CD1c-positive myeloid dendritic cell (primary cell): ENCODE measurements around the gene WFIKKN1.

Experiments used
- DNase-seq: peaks from one replicate; pipeline ENCODE4 v3.0.0-alpha.2; 2016; ENCODE audit errors: extremely low spot score

The WFIKKN1 gene, protein sequence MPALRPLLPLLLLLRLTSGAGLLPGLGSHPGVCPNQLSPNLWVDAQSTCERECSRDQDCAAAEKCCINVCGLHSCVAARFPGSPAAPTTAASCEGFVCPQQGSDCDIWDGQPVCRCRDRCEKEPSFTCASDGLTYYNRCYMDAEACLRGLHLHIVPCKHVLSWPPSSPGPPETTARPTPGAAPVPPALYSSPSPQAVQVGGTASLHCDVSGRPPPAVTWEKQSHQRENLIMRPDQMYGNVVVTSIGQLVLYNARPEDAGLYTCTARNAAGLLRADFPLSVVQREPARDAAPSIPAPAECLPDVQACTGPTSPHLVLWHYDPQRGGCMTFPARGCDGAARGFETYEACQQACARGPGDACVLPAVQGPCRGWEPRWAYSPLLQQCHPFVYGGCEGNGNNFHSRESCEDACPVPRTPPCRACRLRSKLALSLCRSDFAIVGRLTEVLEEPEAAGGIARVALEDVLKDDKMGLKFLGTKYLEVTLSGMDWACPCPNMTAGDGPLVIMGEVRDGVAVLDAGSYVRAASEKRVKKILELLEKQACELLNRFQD

DNA sequence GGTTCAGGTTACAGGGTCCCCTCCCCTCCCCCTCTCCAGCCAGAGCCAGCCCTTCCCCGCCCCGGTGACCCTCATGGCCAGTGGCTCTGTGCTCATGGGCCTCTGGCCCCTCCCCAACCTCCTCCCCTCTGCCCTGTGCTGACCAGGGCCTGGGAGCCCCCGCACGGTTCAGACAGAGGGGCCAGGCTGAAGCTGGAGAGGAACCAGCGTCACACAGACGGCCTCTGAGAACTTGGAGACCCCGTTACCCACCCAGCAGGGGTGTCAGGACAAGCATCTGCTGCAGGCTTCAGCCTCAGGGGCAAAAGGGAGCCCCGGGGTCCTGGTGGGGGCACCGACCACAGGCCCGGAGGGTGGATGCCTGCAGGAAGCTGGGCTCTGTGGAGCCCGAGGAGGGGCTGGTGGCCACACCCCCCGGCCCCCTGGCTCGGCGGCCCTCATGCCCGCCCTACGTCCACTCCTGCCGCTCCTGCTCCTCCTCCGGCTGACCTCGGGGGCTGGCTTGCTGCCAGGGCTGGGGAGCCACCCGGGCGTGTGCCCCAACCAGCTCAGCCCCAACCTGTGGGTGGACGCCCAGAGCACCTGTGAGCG lies at the start of gene WFIKKN1:
WFIKKN1 (plus strand) TSS at position 171 of the 591 bp plus-strand sequence; CDS start at position 440, 269 bp downstream.
- DNase-seq = no peak

DNA sequence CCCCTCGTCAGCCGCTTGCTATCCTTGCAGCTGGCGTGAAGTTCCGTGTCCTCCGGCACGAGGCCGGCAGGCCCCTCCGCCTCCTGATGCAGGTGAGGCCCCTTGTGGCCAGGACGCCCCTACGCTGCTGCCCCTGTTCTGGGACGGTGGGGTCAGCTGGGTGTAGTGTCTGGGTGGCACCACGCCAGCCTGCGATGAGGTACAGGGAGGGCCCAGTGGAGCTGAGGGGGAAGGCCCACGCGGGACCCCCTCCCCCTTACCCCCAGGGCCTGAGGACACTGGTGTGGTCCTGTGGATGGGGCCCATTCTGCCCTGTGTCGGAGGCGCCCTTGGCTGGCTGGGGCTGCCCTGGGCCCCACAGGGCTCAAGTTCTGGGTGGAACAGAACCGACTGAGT lies 48.6 kb upstream of the WFIKKN1 start:
- no peak for DNase-seq

GRCh38 chr16:582614-583331 lies 48.0 kb upstream of the WFIKKN1 start:
- no peak for DNase-seq

DNA sequence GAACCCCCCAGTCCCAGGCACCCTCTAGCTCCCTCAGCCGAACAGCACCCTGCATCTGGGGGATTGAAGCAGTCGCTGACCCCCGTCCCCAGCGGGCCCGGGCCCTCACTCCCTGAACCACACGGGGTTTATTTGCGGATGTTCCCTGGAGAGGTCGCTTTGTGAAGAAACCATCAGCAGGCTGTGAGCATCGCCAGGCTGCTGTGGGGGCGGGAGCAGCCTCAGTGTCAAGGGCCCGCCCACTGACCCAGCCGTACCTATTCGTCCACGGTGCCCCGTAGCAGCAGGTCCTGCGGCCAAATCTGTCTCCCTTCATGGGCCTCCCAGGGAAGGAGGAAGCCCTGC lies 47.3 kb upstream of the WFIKKN1 start:
- DNase-seq = no peak

DNA sequence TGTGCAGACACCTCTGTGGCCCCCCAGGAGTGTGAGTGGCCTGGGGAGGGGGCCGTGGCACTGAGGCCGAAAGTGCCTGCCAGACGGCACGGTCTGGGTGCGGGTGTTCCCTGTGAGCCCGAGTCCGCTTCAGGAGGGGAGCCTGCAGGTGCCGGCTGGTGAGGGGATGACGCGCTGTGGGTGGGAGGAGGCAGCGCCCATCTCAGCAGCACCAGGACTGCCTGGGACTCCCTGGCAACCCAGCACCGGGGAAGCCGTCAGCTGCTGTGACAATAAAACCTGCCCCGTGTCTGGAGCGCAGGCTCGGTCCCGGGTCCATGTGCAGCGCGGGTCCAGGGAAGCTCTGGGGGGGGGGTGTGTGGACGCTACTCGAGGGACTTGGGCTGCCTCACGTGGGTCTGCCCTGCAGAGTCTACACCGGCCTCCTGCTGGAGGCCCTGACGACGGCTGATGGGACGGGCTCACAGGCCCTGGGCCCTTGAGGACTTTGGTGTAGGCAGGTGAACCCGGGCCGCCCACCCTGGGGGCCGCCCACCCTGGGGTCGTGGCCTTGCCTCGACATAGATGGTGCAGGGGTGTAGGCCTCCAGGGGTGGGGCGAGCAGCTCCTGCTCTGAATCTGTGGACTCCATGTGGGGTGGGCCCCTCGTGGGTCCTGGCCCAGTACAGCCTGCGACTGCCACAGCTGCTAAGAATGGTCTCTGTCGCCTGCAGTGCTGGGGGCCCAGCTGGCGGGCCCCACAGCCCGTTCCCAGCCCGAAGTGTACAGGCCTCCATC lies 46.8 kb upstream of the WFIKKN1 start:
- DNase-seq = no peak

GRCh38 chr16:585351-585750 lies 45.4 kb upstream of the WFIKKN1 start:
- no peak for DNase-seq

DNA sequence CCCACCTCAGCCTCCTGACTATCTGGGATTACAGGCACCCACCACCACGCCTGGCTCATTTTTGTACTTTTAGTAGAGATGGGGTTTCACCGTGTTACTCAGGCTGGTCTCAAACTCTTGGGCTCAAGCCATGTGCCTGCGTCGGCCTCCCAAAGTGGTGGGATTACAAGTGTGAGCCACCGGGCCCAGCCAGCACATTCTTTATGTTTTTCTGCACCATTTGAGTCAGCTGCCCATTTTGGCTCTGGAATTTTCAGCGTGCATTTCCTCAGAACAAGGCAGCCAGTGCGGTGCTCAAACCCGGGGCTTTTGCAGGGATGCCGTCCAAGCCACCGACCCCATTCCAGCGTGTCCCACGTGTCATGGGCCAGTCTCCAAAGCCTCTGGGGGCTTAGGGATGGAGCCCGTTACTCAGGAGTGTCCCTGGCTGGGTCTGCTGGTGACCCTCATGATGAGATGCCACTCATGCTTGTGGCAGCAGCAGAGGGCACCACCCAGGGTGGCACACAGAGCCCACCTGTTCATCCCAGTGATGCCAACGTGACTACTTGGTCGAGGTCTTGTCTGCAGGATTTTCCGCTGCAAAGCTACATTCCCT lies 44.6 kb upstream of the WFIKKN1 start:
- no peak for DNase-seq

GRCh38 chr16:586645-587590 lies 43.9 kb upstream of the WFIKKN1 start:
- no peak for DNase-seq

GRCh38 chr16:588639-588888 lies 42.2 kb upstream of the WFIKKN1 start:
- DNase-seq = no peak

GRCh38 chr16:588889-589657 lies 41.7 kb upstream of the WFIKKN1 start:
- peak; percentile 96 for DNase-seq

- peak; percentile 98 for DNase-seq
These were observed 41.1 kb upstream of the WFIKKN1 start, which contains the start of gene RAB40C for GRCh38 chr16:589658-590187. Gene RAB40C (plus strand): TSS chr16:590066. CDS start chr16:590292, 226 bp downstream.

GRCh38 chr16:590188-590814 lies 40.5 kb upstream of the WFIKKN1 start:
- no peak for DNase-seq

- no peak for DNase-seq
These were observed 40.0 kb upstream of the WFIKKN1 start for GRCh38 chr16:590815-591200.

DNA sequence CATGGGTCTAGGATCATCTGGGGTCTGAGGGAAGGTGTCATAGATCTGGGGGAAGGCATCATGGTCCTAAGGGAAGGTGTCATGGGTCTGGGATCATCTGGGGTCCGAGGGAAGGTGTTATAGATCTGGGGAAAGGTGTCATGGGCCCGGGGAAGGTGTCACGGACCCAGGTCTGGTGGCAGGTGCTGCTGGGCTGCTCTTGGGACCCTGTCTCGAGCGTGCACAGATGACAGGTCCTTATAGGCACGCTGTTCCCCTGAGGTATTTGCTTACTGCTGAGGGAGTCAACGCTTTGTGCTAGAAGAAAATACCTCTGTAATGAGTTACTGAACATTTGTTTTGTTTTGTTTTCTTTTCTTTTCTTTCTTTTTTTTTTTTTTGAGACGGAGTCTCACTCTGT lies 39.6 kb upstream of the WFIKKN1 start:
- no peak for DNase-seq

- DNase-seq = no peak
These were observed 38.8 kb upstream of the WFIKKN1 start for GRCh38 chr16:591892-592517.

GRCh38 chr16:592518-593306 lies 38.1 kb upstream of the WFIKKN1 start:
- peak; percentile 69 for DNase-seq

- no peak for DNase-seq
These were observed 37.4 kb upstream of the WFIKKN1 start for GRCh38 chr16:593406-593805.

- DNase-seq = no peak
These were observed 37.0 kb upstream of the WFIKKN1 start for GRCh38 chr16:593807-594206.
